HepG2 (cell line): ENCODE measurements around the gene ZNF554.

Source experiments
- HNF4G ChIP-seq, 2 experiments: sonication (generic) in 1 of 2; formaldehyde crosslinking in 1 of 2; IDR thresholded peaks; 2 replicates each; pipeline versions ENCODE4 v1.4.0 to v1.6.1; 2011 to 2020; ENCODE audit warnings: borderline replicate concordance in 2 of 2, low read depth in 2 of 2, mild to moderate bottlenecking in 2 of 2, low read length in 1 of 2, missing genetic modification reagents in 1 of 2, moderate library complexity in 1 of 2
- MAFK ChIP-seq, 2 experiments: IDR thresholded peaks in 1 of 2; conservative IDR thresholded peaks in 1 of 2; 2 replicates each; pipeline ENCODE4 v1.6.1; 2011; ENCODE audit warnings: improper control_type of control experiment in 2 of 2, low read length in 2 of 2
- NCOA2 ChIP-seq: sonication (generic); formaldehyde crosslinking; IDR thresholded peaks from 2 replicates; pipeline ENCODE4 v1.8.0; 2022; ENCODE audit warnings: inconsistent platforms
- ZMYM2 ChIP-seq: sonication (generic); formaldehyde crosslinking; IDR thresholded peaks from 2 replicates; pipeline ENCODE4 v1.8.0; 2022; ENCODE audit warnings: mild to moderate bottlenecking, missing genetic modification reagents
- ZNF24 ChIP-seq: fragments of 450-650 bp; IDR thresholded peaks from 2 replicates; pipeline ENCODE4 v1.6.1; 2017; ENCODE audit warnings: antibody characterized with exemption, mild to moderate bottlenecking
- ZNF513 ChIP-seq: sonication (generic); formaldehyde crosslinking; conservative IDR thresholded peaks from 2 replicates; pipeline ENCODE4 v1.5.0; 2020; ENCODE audit warnings: missing genetic modification reagents

- TF ChIP-seq NCOA2 (no peak), ZMYM2 (CRISPR knock-in tag) (no peak), ZNF24 (no peak), HNF4G (IDR thresholded peaks at IDR 0.05; ENCODE audit: borderline replicate concordance, low read depth, low read length) (no peak), HNF4G (CRISPR knock-in tag; IDR thresholded peaks at IDR 0.05; ENCODE audit: borderline replicate concordance, low read depth) (no peak), ZNF513 (CRISPR knock-in tag) (no peak), MAFK (conservative IDR thresholded peaks at IDR 0.05 in 1 of 2, IDR thresholded peaks at IDR 0.05 in 1 of 2; ENCODE audit: low read length in 2 of 2) (no peak)
These were observed 27.8 kb upstream of the ZNF554 start for GRCh38 chr19:2791876-2792275.
